DMS 273 treated with DMSO at 0.1 percent for 48 hours (cell line): ENCODE results near the gene FLNB.

ENCODE experiments used
- DNase-seq: peaks from one replicate; lab custom pipeline; 2025; lab: John Stamatoyannopoulos, UW

FLNB gene

GRCh38 chr3:58205981-58206380 is 197.8 kb downstream of the FLNB start:
- DNase-seq: no peak

GRCh38 chr3:58206406-58207011 is 198.3 kb downstream of the FLNB start:
- no peak for DNase-seq

- DNase-seq: no peak
Observed at GRCh38 chr3:58207954-58208353, 199.7 kb downstream of the FLNB start.

GRCh38 chr3:58209933-58210332 is 201.7 kb downstream of the FLNB start:
- no peak for DNase-seq

- no peak for DNase-seq
Observed at GRCh38 chr3:58210761-58211460, 202.7 kb downstream of the FLNB start, which contains the start of gene DNASE1L3. TSS of gene DNASE1L3 (minus strand) at chr3:58210972. CDS start at chr3:58210906, 66 bp downstream.

- DNase-seq: no peak
Observed at GRCh38 chr3:58214484-58215316, 206.5 kb downstream of the FLNB start.

- no peak for DNase-seq
Observed at GRCh38 chr3:58215317-58216025, 207.2 kb downstream of the FLNB start.

- no peak for DNase-seq
Observed at GRCh38 chr3:58216496-58217195, 208.4 kb downstream of the FLNB start.

GRCh38 chr3:58217209-58217811 is 209.1 kb downstream of the FLNB start:
- peak; percentile 18 for DNase-seq

GRCh38 chr3:58218904-58219303 is 210.7 kb downstream of the FLNB start:
- no peak for DNase-seq
